Spinal cord (tissue), 10 donors: ENCODE results near the gene SLC8A3. TPM values are rescaled to one million over a fixed set of nuclear protein-coding genes. Genes with fewer than 3 reads are reported as not detected.
A peak's percentile ranks its signal among the peaks of the same experiment; 100 is the strongest.

Source experiments
- DNase-seq, 6 donors: peaks; one replicate each; pipeline versions ENCODE4 v3.0.0 to v3.0.0-alpha.2; 2013 to 2015; ENCODE audit warnings: low spot score in 6 of 6, low read depth in 4 of 6
- H3K27ac ChIP-seq: one replicate; pipeline ENCODE4 v1.5.1; 2013; ENCODE audit warnings: low read depth, low read length, control low read depth
- H3K27me3 ChIP-seq: one replicate; pipeline ENCODE4 v1.6.1; 2013; ENCODE audit warnings: low read length; ENCODE audit not compliant: control insufficient read depth, insufficient read depth
- H3K36me3 ChIP-seq: one replicate; pipeline ENCODE4 v1.6.1; 2013; ENCODE audit warnings: low read length; ENCODE audit not compliant: control insufficient read depth, insufficient read depth
- H3K4me1 ChIP-seq: one replicate; pipeline ENCODE4 v1.6.1; 2013; ENCODE audit warnings: low read length; ENCODE audit not compliant: control insufficient read depth, insufficient read depth
- H3K4me3 ChIP-seq: one replicate; pipeline ENCODE4 v1.5.1; 2013; ENCODE audit warnings: low read depth, low read length, control low read depth
- H3K9me3 ChIP-seq: one replicate; pipeline ENCODE4 v1.6.1; 2013; ENCODE audit warnings: low read length; ENCODE audit not compliant: control insufficient read depth, insufficient read depth
- WGBS: methylation state at CpG from one replicate; pipeline ENCODE4 v1.1.5; 2013; ENCODE audit warnings: missing lambda C conversion rate; ENCODE audit not compliant: insufficient coverage; 5-methylcytosine and 5-hydroxymethylcytosine counted together
- polyA plus RNA-seq, 2 donors: library from polyadenylated mRNA; unstranded; fragments of 120-200 nt; gene quantifications; one replicate each; pipeline ENCODE4 v1.2.1, GENCODE V29; 2013; ENCODE audit not compliant: insufficient read length in 2 of 2
- total RNA-seq, 2 donors: library from RNA; depleted of rRNA in 1 of 2; stranded (reverse); fragments of 120-200 nt in 1 of 2; fragments of >200 nt in 1 of 2; gene quantifications; one replicate each; pipeline versions ENCODE4 v1.2.3 to v1.2.4, GENCODE V29; 2013 to 2014
- donor health status: healthy.

The SLC8A3 gene
- total and polyA plus RNA-seq, 4 donors, result 11.1 to 39.9 (median 28.8) TPM

DNA sequence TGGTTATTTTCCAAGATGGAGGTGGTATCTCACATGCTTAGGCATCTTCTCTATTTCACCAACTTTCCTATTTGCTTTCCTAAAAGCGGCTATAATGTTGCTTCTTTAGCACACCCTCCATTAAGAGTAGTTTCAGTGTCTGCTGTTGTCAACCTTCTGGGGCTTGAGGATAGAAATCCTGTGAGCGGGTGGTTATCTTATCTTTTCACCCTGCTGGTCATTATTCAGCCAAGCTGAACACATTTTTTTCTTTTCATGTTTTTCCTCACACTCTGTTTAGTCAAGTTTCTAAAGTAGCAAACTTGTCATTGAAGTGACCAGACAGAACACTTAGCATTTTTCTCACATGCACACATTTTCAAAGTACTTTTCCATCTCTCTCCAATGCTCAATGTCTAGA is 104.5 kb downstream of the SLC8A3 start:
- no peak for DNase-seq
- Histone ChIP-seq H3K27ac (no peak overlapping the region), H3K27me3 (no peaks in the 10 kb centered on the region), H3K9me3 (no peaks in the 10 kb centered on the region), H3K4me3 (no peak overlapping the region), H3K36me3 (no peaks in the 10 kb centered on the region), H3K4me1 (no peaks in the 10 kb centered on the region)
- 17% methylated on average over 1 of the region's 2 CpGs for WGBS

DNA sequence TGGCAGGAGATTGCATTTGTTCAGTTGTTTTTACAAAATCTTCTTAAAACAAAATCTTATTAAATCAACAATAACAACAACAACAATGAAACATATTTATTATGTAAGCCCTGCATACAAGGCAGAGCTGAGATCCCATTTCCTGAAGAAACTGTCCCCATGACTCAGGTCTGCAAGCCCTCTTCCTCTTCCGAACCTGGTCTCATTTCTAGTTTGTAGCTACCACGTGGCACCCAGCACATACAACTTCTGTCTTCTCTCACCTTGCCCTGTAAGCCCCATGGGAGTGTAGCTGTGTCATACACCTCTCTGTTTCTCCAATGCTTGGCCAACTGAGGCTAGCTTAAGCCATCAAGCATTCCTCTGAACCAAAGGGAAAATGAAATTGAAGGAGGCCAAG is 106.4 kb downstream of the SLC8A3 start:
- DNase-seq, result no peak
- 58% methylated on average over 2 of the region's 2 CpGs for WGBS

GRCh38 chr14:70080076-70080475 is 108.7 kb downstream of the SLC8A3 start:
- 88% methylated on average over 3 of the region's 6 CpGs for WGBS
- H3K27me3 ChIP-seq, result no peaks in the 10 kb centered on the region
- H3K27ac ChIP-seq, result no peak overlapping the region
- no peaks in the 10 kb centered on the region for H3K9me3 ChIP-seq
- no peaks in the 10 kb centered on the region for H3K36me3 ChIP-seq
- peak in 2 of 6 donors; percentile 78 for DNase-seq
- H3K4me3 ChIP-seq, result no peak overlapping the region
- H3K4me1 ChIP-seq, result no peaks in the 10 kb centered on the region

More for the DNA sequence above, 106.4 kb downstream of the SLC8A3 start:
- H3K9me3 ChIP-seq, result no peaks in the 10 kb centered on the region
- no peaks in the 10 kb centered on the region for H3K4me1 ChIP-seq
- H3K27me3 ChIP-seq, result no peaks in the 10 kb centered on the region
- no peak overlapping the region for H3K4me3 ChIP-seq
- H3K27ac ChIP-seq, result no peak overlapping the region
- no peaks in the 10 kb centered on the region for H3K36me3 ChIP-seq

GRCh38 chr14:70078329-70078728 is 110.4 kb downstream of the SLC8A3 start:
- Histone ChIP-seq H3K4me3 (no peak overlapping the region), H3K27ac (no peak overlapping the region), H3K9me3 (no peaks in the 10 kb centered on the region), H3K36me3 (no peaks in the 10 kb centered on the region), H3K4me1 (no peaks in the 10 kb centered on the region), H3K27me3 (no peaks in the 10 kb centered on the region)
- DNase-seq, result no peak

DNA sequence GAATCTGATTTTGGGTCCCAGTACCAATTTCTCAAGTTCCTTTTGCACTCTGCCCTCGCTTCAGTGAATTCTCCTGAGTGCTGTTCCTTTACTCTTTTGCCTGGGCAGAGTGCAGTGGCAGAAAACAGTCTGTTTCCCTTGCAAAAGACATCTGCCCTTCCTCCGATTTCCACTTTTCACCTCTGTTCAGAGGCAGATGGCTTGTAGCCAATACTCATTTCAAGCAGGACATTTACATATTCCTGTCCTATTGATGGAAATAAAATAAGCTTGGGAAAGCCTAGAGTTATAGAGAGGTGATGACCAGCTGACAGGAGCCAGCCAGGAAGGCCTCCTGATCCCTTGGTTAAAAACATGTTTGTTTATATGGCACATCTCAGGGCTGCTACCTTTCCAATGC is 111.0 kb downstream of the SLC8A3 start:
- H3K4me3 ChIP-seq, result no peak overlapping the region
- no peak for DNase-seq
- H3K9me3 ChIP-seq, result no peaks in the 10 kb centered on the region
- H3K4me1 ChIP-seq, result no peaks in the 10 kb centered on the region
- H3K27ac ChIP-seq, result no peak overlapping the region
- H3K27me3 ChIP-seq, result no peaks in the 10 kb centered on the region
- no peaks in the 10 kb centered on the region for H3K36me3 ChIP-seq
- WGBS, result 50% methylated on average over 1 of the region's 2 CpGs

- no peak for DNase-seq
- no CpG with 5 or more reads among the region's 3 CpGs for WGBS
Measured at GRCh38 chr14:70077005-70077404, 111.7 kb downstream of the SLC8A3 start.

GRCh38 chr14:70073924-70074566 is 114.7 kb downstream of the SLC8A3 start:
- H3K36me3 ChIP-seq, result no peaks in the 10 kb centered on the region
- H3K4me1 ChIP-seq, result no peaks in the 10 kb centered on the region
- peak in 5 of 6 donors; percentile 29 to 87 (median 46) for DNase-seq
- WGBS, result 48% methylated on average over 2 of the region's 3 CpGs
- H3K27me3 ChIP-seq, result no peaks in the 10 kb centered on the region
- H3K4me3 ChIP-seq, result no peak overlapping the region
- no peaks in the 10 kb centered on the region for H3K9me3 ChIP-seq
- H3K27ac ChIP-seq, result no peak overlapping the region

More at GRCh38 chr14:70077005-70077404, 111.7 kb downstream of the SLC8A3 start:
- H3K27me3 ChIP-seq, result no peaks in the 10 kb centered on the region
- H3K4me1 ChIP-seq, result no peaks in the 10 kb centered on the region
- H3K4me3 ChIP-seq, result no peak overlapping the region
- no peaks in the 10 kb centered on the region for H3K36me3 ChIP-seq
- H3K9me3 ChIP-seq, result no peaks in the 10 kb centered on the region
- no peak overlapping the region for H3K27ac ChIP-seq

DNA sequence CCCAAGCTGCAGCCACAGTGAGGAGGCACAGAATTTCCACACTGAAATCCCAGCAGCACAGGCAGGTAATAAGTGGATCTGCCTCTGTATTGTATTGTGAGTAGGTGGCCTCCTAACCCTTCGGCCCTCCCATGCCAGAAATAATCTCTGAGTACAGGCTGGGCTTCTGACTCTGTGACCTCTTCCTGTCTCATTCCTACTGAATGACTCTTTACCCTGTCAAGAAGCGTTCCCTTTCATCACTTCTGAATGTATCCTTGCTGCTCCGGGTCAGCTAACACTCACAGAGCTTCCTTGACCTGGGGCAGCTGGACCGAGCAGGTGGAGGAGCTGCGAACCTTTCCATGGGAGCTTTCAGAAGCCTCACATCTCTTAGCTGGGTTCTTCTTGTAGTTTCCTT is 119.6 kb downstream of the SLC8A3 start:
- no peaks in the 10 kb centered on the region for H3K27me3 ChIP-seq
- H3K4me1 ChIP-seq, result peaks cover 6% of the 10 kb centered on the region
- no peak overlapping the region for H3K4me3 ChIP-seq
- no peaks in the 10 kb centered on the region for H3K36me3 ChIP-seq
- no peak overlapping the region for H3K27ac ChIP-seq
- DNase-seq, result no peak
- no peaks in the 10 kb centered on the region for H3K9me3 ChIP-seq
- 86% methylated on average over 5 of the region's 5 CpGs for WGBS

GRCh38 chr14:70067810-70068209 is 120.9 kb downstream of the SLC8A3 start:
- no peak overlapping the region for H3K27ac ChIP-seq
- DNase-seq, result no peak
- WGBS, result 91% methylated on average over 5 of the region's 5 CpGs
- no peaks in the 10 kb centered on the region for H3K27me3 ChIP-seq
- H3K4me1 ChIP-seq, result peaks cover 6% of the 10 kb centered on the region
- H3K36me3 ChIP-seq, result no peaks in the 10 kb centered on the region
- no peaks in the 10 kb centered on the region for H3K9me3 ChIP-seq
- H3K4me3 ChIP-seq, result no peak overlapping the region

- DNase-seq, result peak in 1 of 6 donors; percentile 55
- H3K27ac ChIP-seq, result no peak overlapping the region
- H3K9me3 ChIP-seq, result no peaks in the 10 kb centered on the region
- H3K36me3 ChIP-seq, result no peaks in the 10 kb centered on the region
- no peak overlapping the region for H3K4me3 ChIP-seq
- WGBS, result no CpG with 5 or more reads among the region's 11 CpGs
- peaks cover 6% of the 10 kb centered on the region for H3K4me1 ChIP-seq
- no peaks in the 10 kb centered on the region for H3K27me3 ChIP-seq
Measured at GRCh38 chr14:70064136-70064865, 124.5 kb downstream of the SLC8A3 start.
